Nephron progenitor cell (in vitro differentiated cells): ENCODE data around the gene ANXA10.

Experiments
- DNase-seq: peaks from one replicate; pipeline ENCODE4 v3.0.0; 2021
- H3K27ac Mint-ChIP-seq: 2 replicates; pipeline ENCODE4 v1.8.0; 2021; ENCODE audit warnings: mild to moderate bottlenecking, moderate library complexity, mixed read lengths
- H3K27me3 Mint-ChIP-seq: 2 replicates; pipeline ENCODE4 v1.8.0; 2021; ENCODE audit warnings: mild to moderate bottlenecking, low read depth, mixed read lengths; ENCODE audit not compliant: poor library complexity
- H3K36me3 Mint-ChIP-seq: 2 replicates; pipeline ENCODE4 v1.8.0; 2021; ENCODE audit warnings: low read depth, mixed read lengths
- H3K4me1 Mint-ChIP-seq: 2 replicates; pipeline ENCODE4 v1.8.0; 2021; ENCODE audit warnings: mixed read lengths
- H3K4me3 Mint-ChIP-seq: 2 replicates; pipeline ENCODE4 v1.8.0; 2021; ENCODE audit warnings: mild to moderate bottlenecking, moderate library complexity, mixed read lengths
- H3K9me3 Mint-ChIP-seq: 2 replicates; pipeline ENCODE4 v1.8.0; 2021; ENCODE audit warnings: mild to moderate bottlenecking, moderate library complexity, mixed read lengths
- CTCF ChIP-seq: fragments of 200-600 bp; sonication (generic); IDR thresholded peaks from 2 replicates; pipeline ENCODE4 v1.5.0; 2021; ENCODE audit warnings: antibody characterized with exemption

Gene ANXA10

GRCh38 chr4:168153596-168154440 lies 61.5 kb downstream of the ANXA10 start:
- peak; percentile 61 for TF ChIP-seq CTCF
- peaks cover 15% of the 10 kb centered on the region for H3K4me1 Mint-ChIP-seq
- H3K36me3 Mint-ChIP-seq: no peaks in the 10 kb centered on the region
- H3K4me3 Mint-ChIP-seq: peak overlapping the region; percentile 9
- H3K27ac Mint-ChIP-seq: no peak overlapping the region
- H3K27me3 Mint-ChIP-seq: no peaks in the 10 kb centered on the region
- DNase-seq: peak; percentile 65
- H3K9me3 Mint-ChIP-seq: peaks cover 4% of the 10 kb centered on the region

- no peak for TF ChIP-seq CTCF
- peaks cover 9% of the 10 kb centered on the region for H3K9me3 Mint-ChIP-seq
- no peak for DNase-seq
- peaks cover 15% of the 10 kb centered on the region for H3K4me1 Mint-ChIP-seq
- no peaks in the 10 kb centered on the region for H3K27me3 Mint-ChIP-seq
- H3K4me3 Mint-ChIP-seq: no peak overlapping the region
- no peaks in the 10 kb centered on the region for H3K36me3 Mint-ChIP-seq
- no peak overlapping the region for H3K27ac Mint-ChIP-seq
Observed at GRCh38 chr4:168154546-168155277, 62.4 kb downstream of the ANXA10 start.

- Mint-ChIP-seq H3K4me3 (no peak overlapping the region), H3K4me1 (no peaks in the 10 kb centered on the region), H3K27ac (no peak overlapping the region), H3K36me3 (no peaks in the 10 kb centered on the region), H3K9me3 (peaks cover 22% of the 10 kb centered on the region), H3K27me3 (no peaks in the 10 kb centered on the region)
- no peak for DNase-seq
- TF ChIP-seq CTCF: no peak
Observed at GRCh38 chr4:168162604-168163003, 70.3 kb downstream of the ANXA10 start.

GRCh38 chr4:168163106-168163505 lies 70.8 kb downstream of the ANXA10 start:
- no peak for TF ChIP-seq CTCF

GRCh38 chr4:168164045-168164444 lies 71.7 kb downstream of the ANXA10 start:
- Mint-ChIP-seq H3K4me3 (no peak overlapping the region), H3K27ac (peak overlapping the region; percentile 73), H3K4me1 (no peaks in the 10 kb centered on the region), H3K9me3 (peaks cover 21% of the 10 kb centered on the region), H3K27me3 (no peaks in the 10 kb centered on the region), H3K36me3 (no peaks in the 10 kb centered on the region)
- DNase-seq: no peak
- no peak for TF ChIP-seq CTCF

More at GRCh38 chr4:168163106-168163505, 70.8 kb downstream of the ANXA10 start:
- peaks cover 22% of the 10 kb centered on the region for H3K9me3 Mint-ChIP-seq
- H3K4me3 Mint-ChIP-seq: no peak overlapping the region
- H3K36me3 Mint-ChIP-seq: no peaks in the 10 kb centered on the region
- H3K27me3 Mint-ChIP-seq: no peaks in the 10 kb centered on the region
- DNase-seq: no peak
- no peaks in the 10 kb centered on the region for H3K4me1 Mint-ChIP-seq
- no peak overlapping the region for H3K27ac Mint-ChIP-seq
